Measurements from ENCODE around the gene NR2F1-AS1.

NR2F1-AS1 gene

GRCh38 chr5:93385655-93386054, 195.4 kb downstream of the NR2F1-AS1 start:
- no peak for DNase-seq (ENCODE audit: extremely low read depth, low read depth)
- TF ChIP-seq, protein P1, sequence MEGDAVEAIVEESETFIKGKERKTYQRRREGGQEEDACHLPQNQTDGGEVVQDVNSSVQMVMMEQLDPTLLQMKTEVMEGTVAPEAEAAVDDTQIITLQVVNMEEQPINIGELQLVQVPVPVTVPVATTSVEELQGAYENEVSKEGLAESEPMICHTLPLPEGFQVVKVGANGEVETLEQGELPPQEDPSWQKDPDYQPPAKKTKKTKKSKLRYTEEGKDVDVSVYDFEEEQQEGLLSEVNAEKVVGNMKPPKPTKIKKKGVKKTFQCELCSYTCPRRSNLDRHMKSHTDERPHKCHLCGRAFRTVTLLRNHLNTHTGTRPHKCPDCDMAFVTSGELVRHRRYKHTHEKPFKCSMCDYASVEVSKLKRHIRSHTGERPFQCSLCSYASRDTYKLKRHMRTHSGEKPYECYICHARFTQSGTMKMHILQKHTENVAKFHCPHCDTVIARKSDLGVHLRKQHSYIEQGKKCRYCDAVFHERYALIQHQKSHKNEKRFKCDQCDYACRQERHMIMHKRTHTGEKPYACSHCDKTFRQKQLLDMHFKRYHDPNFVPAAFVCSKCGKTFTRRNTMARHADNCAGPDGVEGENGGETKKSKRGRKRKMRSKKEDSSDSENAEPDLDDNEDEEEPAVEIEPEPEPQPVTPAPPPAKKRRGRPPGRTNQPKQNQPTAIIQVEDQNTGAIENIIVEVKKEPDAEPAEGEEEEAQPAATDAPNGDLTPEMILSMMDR (IDR thresholded peaks at IDR 0.05; ENCODE audit: low read depth, low read length), result no peak

- DNase-seq (ENCODE audit: extremely low read depth, low read depth), result no peak
- TF ChIP-seq, protein P1 (IDR thresholded peaks at IDR 0.05; ENCODE audit: low read depth, low read length), result no peak
These were observed 196.0 kb downstream of the NR2F1-AS1 start for GRCh38 chr5:93384995-93385394.

GRCh38 chr5:93384026-93384425, 197.0 kb downstream of the NR2F1-AS1 start:
- DNase-seq (ENCODE audit: extremely low read depth, low read depth), result no peak
- TF ChIP-seq, protein P1 (IDR thresholded peaks at IDR 0.05; ENCODE audit: low read depth, low read length), result no peak

DNA sequence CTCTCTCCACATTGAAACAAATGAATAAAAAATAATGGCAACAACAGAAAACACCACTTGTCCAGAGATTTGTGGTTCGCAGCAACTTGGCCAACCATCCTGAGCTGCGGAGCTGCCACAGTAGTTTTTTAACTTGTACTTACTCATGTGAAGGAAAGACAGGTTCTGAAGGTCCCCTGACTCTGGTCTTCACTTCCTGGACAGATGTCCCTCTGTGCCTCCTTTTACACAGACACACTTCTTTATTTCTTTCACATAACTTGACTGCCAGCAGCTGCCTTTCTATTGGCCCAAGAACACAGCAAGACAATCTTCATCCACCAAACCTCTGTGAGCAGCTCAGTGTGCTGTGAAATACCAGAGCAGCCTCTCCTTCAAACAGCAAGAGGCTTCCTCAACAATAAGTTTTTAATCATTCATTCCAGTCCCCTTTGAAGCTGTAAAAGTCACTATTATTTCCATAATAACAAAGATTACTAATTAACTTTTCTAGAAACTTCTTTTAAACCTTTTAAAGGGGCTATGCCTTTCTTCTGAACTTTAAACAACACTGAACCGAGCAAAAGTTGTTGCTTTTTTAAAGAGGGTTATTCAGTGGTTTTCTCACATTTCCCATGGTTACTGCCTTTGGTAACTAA, 198.7 kb downstream of the NR2F1-AS1 start:
- TF ChIP-seq, protein P1 (IDR thresholded peaks at IDR 0.05; ENCODE audit: low read depth, low read length), result no peak
- no peak for DNase-seq (ENCODE audit: extremely low read depth, low read depth)

- TF ChIP-seq, protein P1 (IDR thresholded peaks at IDR 0.05; ENCODE audit: low read depth, low read length), result no peak
These were observed 200.0 kb downstream of the NR2F1-AS1 start for GRCh38 chr5:93381057-93381456.

GRCh38 chr5:93378073-93378472, 202.9 kb downstream of the NR2F1-AS1 start:
- TF ChIP-seq, protein P1 (IDR thresholded peaks at IDR 0.05; ENCODE audit: low read depth, low read length), result no peak
- DNase-seq (ENCODE audit: extremely low read depth, low read depth), result no peak

More at GRCh38 chr5:93381057-93381456, 200.0 kb downstream of the NR2F1-AS1 start:
- no peak for DNase-seq (ENCODE audit: extremely low read depth, low read depth)

DNA sequence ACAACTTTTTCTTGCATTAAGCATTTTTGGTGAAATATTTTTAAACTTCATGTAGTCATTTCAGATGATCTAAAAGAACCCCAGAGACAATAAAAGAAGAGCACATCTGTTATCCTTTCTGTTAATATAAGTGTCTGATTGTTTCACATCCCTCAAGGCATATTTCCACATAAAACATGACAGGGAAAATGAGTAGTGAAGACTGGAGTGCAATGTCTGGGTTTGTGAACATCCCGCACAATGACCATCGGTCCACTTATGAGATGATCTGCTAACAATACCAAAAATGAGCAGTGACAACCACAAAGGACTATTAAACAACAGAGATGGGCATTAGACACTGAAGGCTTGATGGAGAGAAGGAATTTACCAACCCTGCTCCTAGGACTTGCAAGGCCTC, 209.1 kb downstream of the NR2F1-AS1 start:
- TF ChIP-seq, protein P1 (IDR thresholded peaks at IDR 0.05; ENCODE audit: low read depth, low read length), result no peak
- no peak for DNase-seq (ENCODE audit: extremely low read depth, low read depth)

All from AG09319 (cell line).